Gastrocnemius medialis (tissue), 4 donors: ENCODE data around the gene DTNBP1. TPM values are rescaled to one million over a fixed set of nuclear protein-coding genes. Genes with fewer than 3 reads are reported as not detected.

Source experiments
- ATAC-seq, 2 donors: fragments of 150-250 bp; one replicate each; pipeline ENCODE4 v1.9.1; 2016
- DNase-seq, 2 donors: peaks; one replicate each; pipeline ENCODE4 v3.0.0-alpha.2; 2019
- H3K27ac ChIP-seq, 4 donors: fragments of 200-600 bp; sonication (generic); 1 replicate in 1 of 4; 2 replicates in 3 of 4; pipeline ENCODE4 v1.5.1; 2016 to 2018; ENCODE audit warnings: mild to moderate bottlenecking in 2 of 4, moderate library complexity in 1 of 4
- H3K27me3 ChIP-seq, 3 donors: fragments of 200-600 bp; sonication (generic) in 2 of 3; 1 replicate in 1 of 3; 2 replicates in 2 of 3; pipeline versions ENCODE4 v1.5.1 to v1.6.0; 2016 to 2019; ENCODE audit warnings: mild to moderate bottlenecking in 1 of 3, moderate library complexity in 1 of 3
- H3K36me3 ChIP-seq, 2 donors: fragments of 200-600 bp; sonication (generic) in 1 of 2; one replicate each; pipeline ENCODE4 v1.5.1; 2017 to 2018
- H3K4me1 ChIP-seq, 2 donors: fragments of 200-600 bp; sonication (generic) in 1 of 2; one replicate each; pipeline ENCODE4 v1.5.1; 2016 to 2017; ENCODE audit warnings: mild to moderate bottlenecking in 2 of 2
- H3K4me3 ChIP-seq, 4 donors: fragments of 200-600 bp; sonication (generic) in 3 of 4; 1 replicate in 1 of 4; 2 replicates in 3 of 4; pipeline ENCODE4 v1.5.1; 2016 to 2019; ENCODE audit warnings: mild to moderate bottlenecking in 2 of 4
- H3K9me3 ChIP-seq, 3 donors: fragments of 200-600 bp; sonication (generic) in 2 of 3; 1 replicate in 1 of 3; 2 replicates in 2 of 3; pipeline ENCODE4 v1.5.1; 2016 to 2019
- POLR2A ChIP-seq, 2 donors: fragments of 450-650 bp; IDR thresholded peaks; one replicate each; pipeline ENCODE4 v1.6.1; 2017; ENCODE audit warnings: antibody characterized with exemption in 2 of 2, mild to moderate bottlenecking in 2 of 2, moderate library complexity in 2 of 2
- in situ Hi-C, 4 donors: fragments of 200-750 bp; cut with MboI; loops; one replicate each; pipeline versions ENCODE4 v1.15.0 to v1.8.0; 2017; ENCODE audit warnings: low sequenced_read_pairs in 4 of 4
- intact Hi-C: fragments of 100-400 bp; cut with DNase I; formaldehyde crosslinking; loops from one replicate; pipeline ENCODE4 v1.15.1; 2023; ENCODE audit warnings: low total_unique reads
- total RNA-seq, 4 donors: library from RNA; depleted of rRNA; stranded (reverse); fragments of >200 nt; gene quantifications; one replicate each; pipeline versions ENCODE4 v1.1.0 to v1.2.3, GENCODE V29; 2016
- TF ChIP-seq, protein P1 (sequence below), 5 experiments: fragments of 450-650 bp in 3 of 5; fragments of 200-600 bp in 2 of 5; sonication (generic) in 2 of 5; IDR thresholded peaks in 4 of 5; conservative IDR thresholded peaks in 1 of 5; 1 replicate in 4 of 5; 2 replicates in 1 of 5; pipeline ENCODE4 v1.5.1; 2016 to 2019; ENCODE audit warnings: antibody characterized with exemption in 5 of 5, mild to moderate bottlenecking in 3 of 5, moderate library complexity in 3 of 5

The DTNBP1 gene
- total RNA-seq, 4 donors from 2014 or later, result 5.2 to 33.5 (median 12.5) TPM

DNA sequence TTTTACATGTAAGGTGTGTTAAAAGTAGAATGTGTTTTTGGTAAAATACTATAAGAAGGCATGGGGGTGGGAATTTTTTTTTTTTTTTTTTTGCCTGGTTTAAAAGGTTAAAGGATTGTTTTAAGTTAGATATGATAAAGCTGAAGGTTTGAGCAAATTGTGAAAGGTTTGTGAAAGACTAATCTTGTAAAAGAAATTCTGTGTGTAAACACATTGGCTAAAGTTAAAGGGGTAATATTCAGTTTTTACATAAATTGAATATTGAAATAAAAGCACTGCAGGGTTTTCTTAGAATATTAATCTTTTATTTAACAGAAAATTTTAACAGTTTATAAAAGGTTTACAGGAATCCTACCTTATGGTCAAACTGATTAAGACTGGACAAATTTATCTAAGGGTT is 105.7 kb downstream of the DTNBP1 start:
- Histone ChIP-seq H3K9me3 (no peaks in the 10 kb centered on the region), H3K36me3 (no peaks in the 10 kb centered on the region), H3K4me3 (no peak overlapping the region), H3K27me3 (no peaks in the 10 kb centered on the region), H3K4me1 (peaks cover under 1 to 2% of the 10 kb centered on the region in 2 donors), H3K27ac (no peak overlapping the region)
- in situ Hi-C loops (no loop called here), intact Hi-C loops (no loop called here)
- ATAC-seq (no peak), DNase-seq (no peak)
- TF ChIP-seq POLR2A (IDR thresholded peaks at IDR 0.05), result no peak
- TF ChIP-seq, protein P1, sequence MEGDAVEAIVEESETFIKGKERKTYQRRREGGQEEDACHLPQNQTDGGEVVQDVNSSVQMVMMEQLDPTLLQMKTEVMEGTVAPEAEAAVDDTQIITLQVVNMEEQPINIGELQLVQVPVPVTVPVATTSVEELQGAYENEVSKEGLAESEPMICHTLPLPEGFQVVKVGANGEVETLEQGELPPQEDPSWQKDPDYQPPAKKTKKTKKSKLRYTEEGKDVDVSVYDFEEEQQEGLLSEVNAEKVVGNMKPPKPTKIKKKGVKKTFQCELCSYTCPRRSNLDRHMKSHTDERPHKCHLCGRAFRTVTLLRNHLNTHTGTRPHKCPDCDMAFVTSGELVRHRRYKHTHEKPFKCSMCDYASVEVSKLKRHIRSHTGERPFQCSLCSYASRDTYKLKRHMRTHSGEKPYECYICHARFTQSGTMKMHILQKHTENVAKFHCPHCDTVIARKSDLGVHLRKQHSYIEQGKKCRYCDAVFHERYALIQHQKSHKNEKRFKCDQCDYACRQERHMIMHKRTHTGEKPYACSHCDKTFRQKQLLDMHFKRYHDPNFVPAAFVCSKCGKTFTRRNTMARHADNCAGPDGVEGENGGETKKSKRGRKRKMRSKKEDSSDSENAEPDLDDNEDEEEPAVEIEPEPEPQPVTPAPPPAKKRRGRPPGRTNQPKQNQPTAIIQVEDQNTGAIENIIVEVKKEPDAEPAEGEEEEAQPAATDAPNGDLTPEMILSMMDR (IDR thresholded peaks at IDR 0.05 in 4 of 5, conservative IDR thresholded peaks at IDR 0.05 in 1 of 5), result no peak

DNA sequence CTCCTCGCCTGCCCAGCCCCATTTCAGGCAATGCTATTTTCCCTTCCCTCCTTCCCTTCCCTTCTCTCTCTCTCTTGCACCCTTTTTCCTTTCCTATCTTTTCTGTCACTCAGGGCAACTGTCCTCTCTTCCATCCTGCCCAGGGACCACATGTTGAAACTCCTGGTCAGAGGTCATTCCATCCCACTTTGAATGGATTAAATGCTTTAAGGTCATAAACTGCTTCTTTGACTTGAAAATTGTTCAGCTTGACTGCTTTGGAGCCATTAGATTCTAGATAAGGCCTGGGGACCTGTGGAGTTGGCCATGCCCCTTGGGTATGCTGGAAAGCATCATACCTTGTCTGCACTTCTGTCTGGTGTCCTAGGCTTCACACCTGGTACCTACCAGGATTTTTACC is 106.1 kb downstream of the DTNBP1 start:
- Histone ChIP-seq H3K27ac (no peak overlapping the region), H3K4me1 (peaks cover 5 to 7% of the 10 kb centered on the region in 2 donors), H3K9me3 (no peaks in the 10 kb centered on the region), H3K36me3 (no peaks in the 10 kb centered on the region), H3K27me3 (no peaks in the 10 kb centered on the region), H3K4me3 (no peak overlapping the region)
- in situ Hi-C loops, result no loop called here
- TF ChIP-seq, protein P1 (IDR thresholded peaks at IDR 0.05 in 4 of 5, conservative IDR thresholded peaks at IDR 0.05 in 1 of 5), result no peak
- no peak for TF ChIP-seq POLR2A (IDR thresholded peaks at IDR 0.05)
- intact Hi-C loops, result no loop called here
- ATAC-seq, result no peak
- DNase-seq, result no peak

DNA sequence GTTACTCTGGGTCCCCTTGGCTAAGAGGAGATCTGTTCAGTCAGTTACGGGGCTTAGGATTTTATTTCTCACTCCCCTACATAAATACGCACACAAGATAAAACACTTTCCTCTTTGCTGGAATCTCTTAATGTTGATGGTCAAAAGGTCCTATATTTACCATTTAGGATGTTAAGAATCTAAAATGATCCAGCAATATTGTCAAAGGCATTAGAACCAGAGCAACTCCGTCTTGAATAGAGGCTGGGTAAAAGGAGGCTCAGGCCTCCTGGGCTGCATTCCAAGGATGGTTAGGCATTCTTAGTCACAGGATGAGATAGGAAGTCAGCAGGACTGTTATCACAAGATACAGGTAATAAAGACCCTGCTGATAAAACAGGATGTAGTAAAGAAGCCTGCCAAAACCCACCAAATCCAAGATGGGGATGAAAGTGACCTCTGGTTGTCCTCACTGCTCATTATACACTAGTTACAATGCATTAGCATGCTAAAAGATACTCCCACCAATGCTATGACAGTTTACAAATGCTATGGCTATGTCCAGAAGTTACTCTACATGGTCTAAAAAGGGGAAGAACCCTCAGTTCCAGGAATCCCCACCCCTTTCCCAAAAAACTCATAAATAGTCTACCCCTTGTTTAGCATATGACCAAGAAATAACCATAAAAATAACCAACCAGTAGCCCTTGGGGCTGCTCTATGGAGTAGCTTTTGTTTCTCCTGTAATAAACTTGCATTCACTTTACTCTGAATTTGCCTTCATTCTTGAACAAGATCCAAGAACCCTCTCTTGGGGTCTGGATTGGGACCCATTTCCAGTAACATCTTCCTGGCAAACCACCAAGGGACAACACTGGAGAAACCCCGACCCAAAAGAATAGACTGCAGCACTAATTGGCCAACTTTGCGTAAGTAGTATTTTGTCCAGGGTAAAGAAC is 107.5 kb downstream of the DTNBP1 start:
- Histone ChIP-seq H3K4me3 (no peak overlapping the region), H3K27me3 (no peaks in the 10 kb centered on the region), H3K36me3 (no peaks in the 10 kb centered on the region), H3K27ac (no peak overlapping the region), H3K9me3 (no peaks in the 10 kb centered on the region), H3K4me1 (peaks cover 11 to 18% of the 10 kb centered on the region in 2 donors)
- ATAC-seq, result peak in 1 of 2 donors; percentile 10
- TF ChIP-seq, protein P1 (IDR thresholded peaks at IDR 0.05 in 4 of 5, conservative IDR thresholded peaks at IDR 0.05 in 1 of 5), result no peak
- TF ChIP-seq POLR2A (IDR thresholded peaks at IDR 0.05), result no peak
- in situ Hi-C loops (no loop called here), intact Hi-C loops (no loop called here)
- DNase-seq, result no peak

DNA sequence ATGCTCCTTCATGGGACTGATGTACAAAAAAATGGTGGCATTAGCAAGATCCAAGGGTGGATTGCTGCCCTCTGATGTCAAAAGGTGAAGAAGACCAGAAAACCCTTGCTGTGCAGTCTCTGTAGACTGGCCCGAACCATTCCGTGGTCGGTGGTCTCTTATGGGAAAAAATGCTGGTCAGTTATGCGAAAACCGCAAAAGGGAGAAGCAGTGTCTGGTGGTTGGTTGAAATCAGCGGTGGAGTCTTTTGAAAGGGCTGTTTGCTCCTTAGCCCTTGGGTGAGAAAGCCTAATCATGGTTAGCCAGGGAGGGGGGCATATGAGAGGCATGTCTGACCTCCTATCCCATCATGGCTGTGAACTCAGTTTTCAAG is 108.1 kb downstream of the DTNBP1 start:
- Histone ChIP-seq H3K4me3 (no peak overlapping the region), H3K36me3 (no peaks in the 10 kb centered on the region), H3K9me3 (no peaks in the 10 kb centered on the region), H3K27me3 (no peaks in the 10 kb centered on the region), H3K27ac (no peak overlapping the region), H3K4me1 (peaks cover 11 to 22% of the 10 kb centered on the region in 2 donors)
- TF ChIP-seq POLR2A (IDR thresholded peaks at IDR 0.05), result no peak
- TF ChIP-seq, protein P1 (IDR thresholded peaks at IDR 0.05 in 4 of 5, conservative IDR thresholded peaks at IDR 0.05 in 1 of 5), result no peak
- DNase-seq, result no peak
- ATAC-seq, result no peak
- intact Hi-C loops (no loop called here), in situ Hi-C loops (no loop called here)
